GM21825 (cell line): ENCODE data around the gene PTPN22.

Experiments
- ATAC-seq: cut with Tn5 transposase; IDR thresholded peaks from one replicate; pipeline ENCODE4 v1.9.1; 2021; ENCODE audit warnings: mild to moderate bottlenecking, moderate library complexity; ENCODE audit not compliant: unreplicated experiment

Gene PTPN22

DNA sequence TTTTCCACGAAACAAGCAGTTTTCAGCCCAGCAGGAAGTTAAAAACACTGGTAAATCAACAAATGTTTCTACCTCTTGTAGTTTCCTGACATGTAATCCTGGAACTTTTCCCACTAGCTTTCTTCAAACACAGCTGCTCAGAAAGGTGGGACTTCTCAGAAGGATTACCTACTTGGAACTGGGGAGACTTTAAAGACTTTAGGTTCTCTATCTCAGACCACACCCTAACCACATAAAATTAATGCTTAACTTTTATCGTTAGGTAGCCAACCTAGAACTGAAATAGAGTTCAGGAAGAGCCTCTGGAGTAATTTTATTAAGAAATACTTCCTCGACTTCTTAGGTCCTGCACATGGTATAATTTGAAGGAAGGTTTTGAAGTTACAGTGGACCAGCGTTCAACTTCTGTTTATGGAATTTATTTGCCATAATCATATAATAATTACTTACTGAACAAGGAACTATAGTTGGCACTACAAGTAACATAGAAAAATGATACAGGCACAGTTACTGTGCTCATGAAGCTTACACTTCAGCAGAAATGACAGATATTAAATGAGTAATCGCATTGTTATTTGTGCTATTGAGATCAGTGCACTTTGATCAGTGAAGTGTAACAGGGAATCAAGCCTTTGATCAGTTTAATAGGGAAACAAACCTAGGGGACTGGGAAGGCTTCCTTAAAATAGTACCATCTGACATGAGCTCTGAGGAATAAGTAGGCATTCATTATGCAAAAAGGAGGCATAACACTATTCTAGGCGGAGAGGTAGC, 16.1 kb upstream of the PTPN22 start, which contains the start of gene BCL2L15:
TSS of gene BCL2L15 (minus strand) at position 180 of the 774 bp plus-strand sequence. CDS start 206 bp downstream, outside the sequence.
- ATAC-seq: no peak

DNA sequence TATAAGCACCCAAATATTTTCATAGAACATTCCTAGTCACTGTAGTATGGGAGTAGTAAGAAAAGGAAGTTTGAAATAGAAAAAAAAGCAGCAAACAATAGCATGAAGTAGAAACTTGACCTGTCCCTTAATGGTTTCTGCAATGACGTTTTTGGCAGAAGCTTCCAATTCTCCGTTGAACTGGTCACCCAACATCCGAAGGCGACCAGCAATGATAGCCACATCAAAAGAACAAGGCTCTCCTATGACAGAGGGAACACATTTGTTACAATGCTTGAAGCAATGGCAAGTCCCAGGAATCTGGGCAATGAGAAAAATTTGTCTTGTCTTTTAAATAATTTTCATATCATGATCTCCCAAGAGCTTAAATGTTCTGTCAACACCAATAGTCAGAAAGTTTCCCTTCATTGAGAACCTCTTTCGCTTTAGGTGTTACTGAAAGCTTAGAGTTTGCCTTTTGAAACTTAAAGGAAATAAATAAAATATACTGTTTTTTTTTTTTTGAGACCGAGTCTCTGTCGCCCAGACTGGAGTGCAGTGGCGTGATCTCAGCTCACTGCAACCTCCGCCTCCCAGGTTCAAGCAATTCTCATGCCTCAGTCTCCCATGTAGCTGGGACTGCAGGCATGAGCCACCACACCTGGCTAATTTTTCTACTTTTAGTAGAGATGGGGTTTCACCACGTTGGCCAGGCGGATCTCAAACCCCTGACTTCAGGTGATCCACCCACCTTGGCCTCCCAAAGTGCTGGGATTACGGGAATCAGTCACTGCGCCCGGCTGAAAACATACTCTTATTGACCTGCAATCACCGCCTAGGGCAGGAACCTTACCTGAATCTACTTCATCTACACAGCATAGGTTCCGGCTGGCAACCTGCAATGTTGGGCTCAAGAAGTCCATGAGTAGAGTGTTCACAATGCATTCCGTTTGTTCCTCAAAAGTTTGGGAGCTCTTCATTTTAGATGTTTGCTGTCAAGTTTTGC, 15.2 kb upstream of the PTPN22 start:
- ATAC-seq: no peak

DNA sequence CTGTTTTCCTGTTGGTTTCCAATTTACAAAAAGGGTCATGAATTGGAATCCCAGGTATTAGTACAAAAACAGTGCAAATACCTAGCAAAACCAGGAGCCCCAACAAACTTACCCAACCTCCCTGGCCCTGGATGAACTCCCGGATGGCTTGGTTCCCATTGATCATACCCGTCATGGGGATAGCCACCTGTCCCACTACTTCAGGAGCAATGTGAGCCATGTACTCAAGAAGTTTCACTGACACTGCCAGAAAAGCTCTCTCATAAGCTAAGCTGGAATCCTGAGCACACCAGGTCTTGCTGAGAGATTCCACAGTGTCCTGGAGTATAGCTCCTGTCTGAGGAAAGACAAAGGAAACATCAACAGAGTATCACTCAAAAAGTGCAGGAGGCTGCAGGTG, 10.1 kb upstream of the PTPN22 start:
- ATAC-seq: no peak

DNA sequence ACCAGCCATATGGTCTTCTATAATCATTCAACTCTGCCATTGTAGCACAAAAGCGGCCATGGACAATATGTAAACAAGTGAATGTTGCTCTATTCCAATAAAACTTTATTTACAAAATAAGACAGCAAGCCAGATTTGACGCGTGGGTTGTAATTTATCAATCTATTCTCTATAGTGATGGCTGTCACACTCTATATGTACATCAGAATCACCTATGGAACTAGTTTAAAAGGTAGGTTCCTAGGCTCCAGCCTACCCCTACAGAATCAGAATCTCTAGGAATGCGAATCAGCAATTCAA, 8.2 kb upstream of the PTPN22 start:
- ATAC-seq: no peak

DNA sequence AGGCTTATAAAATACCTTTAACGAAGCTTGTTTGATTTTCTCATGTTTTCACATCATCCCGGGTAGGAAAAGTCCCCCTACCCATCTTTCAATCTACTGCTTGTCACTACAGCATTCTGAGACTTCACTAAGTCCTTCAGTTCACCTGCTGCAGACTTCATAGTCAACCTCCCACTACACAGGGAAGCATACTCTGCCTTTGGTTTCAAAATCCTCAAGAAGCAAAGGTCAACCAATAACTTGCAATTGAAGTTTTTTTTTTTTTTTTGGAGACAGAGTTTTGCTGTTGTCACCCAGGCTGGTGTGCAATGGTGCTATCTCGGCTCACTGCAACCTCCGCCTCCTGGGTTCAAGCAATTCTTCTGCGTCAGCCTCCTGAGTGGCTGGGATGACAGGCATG, 4.7 kb upstream of the PTPN22 start:
- ATAC-seq: no peak

DNA sequence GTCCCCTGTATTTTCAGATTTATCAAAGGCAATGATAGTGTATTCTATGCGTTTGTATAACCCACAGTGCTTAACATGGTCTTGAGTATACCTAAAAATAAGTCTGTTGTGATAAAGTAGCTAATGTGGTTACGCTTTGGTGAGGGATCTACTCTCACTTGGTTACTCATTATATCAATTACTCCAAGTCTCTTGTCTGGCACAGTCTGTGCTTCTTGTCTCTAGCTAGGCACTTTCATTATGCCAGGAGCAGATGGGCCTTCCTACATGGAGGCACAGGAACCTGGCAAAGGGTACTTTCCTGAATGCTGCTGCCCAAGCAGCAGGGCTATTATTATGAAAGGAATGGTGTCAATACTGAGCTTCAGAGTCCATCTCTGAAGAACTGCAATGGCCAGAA, 4.2 kb upstream of the PTPN22 start:
- peak; percentile 36 for ATAC-seq

DNA sequence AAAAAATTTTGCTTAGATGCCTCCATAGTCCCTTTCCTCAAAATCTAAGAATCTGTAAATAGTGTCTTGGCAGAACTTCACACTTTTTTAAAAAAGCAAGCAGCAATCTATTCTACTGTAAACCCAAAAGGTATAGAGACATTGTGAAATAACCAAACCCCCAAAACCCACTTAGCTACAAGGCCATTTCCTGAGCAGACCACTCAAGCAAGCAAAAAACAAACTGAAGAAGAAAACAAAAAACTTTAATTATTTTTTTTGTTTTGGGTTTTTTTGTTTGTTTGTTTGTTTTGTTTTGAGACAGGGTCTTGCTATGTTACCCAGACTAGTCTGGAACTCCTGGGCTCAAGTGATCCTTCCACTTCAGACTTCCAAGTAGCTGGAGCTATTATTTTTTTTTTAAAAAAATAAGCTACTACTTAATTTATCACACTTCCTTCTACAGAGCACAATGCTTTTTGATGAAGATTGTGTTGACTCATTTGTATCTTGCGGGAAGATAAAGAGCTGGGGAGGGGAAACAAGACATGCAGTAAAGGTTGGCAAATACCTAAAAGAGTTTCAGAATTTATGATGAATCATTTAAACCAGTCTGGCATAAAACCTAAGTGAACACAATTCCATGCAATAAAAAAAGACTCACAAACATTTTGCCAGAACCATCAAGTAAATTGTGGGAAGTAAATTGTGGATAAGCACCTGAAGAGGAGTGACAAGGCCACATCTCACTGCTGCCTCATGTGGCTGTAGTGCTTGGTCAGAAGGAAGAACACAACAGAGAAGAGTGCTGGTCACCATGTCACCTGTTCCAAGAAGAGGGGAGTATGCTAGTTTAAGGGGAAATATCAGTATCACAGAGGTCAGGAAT, 2.7 kb upstream of the PTPN22 start:
- ATAC-seq: no peak

DNA sequence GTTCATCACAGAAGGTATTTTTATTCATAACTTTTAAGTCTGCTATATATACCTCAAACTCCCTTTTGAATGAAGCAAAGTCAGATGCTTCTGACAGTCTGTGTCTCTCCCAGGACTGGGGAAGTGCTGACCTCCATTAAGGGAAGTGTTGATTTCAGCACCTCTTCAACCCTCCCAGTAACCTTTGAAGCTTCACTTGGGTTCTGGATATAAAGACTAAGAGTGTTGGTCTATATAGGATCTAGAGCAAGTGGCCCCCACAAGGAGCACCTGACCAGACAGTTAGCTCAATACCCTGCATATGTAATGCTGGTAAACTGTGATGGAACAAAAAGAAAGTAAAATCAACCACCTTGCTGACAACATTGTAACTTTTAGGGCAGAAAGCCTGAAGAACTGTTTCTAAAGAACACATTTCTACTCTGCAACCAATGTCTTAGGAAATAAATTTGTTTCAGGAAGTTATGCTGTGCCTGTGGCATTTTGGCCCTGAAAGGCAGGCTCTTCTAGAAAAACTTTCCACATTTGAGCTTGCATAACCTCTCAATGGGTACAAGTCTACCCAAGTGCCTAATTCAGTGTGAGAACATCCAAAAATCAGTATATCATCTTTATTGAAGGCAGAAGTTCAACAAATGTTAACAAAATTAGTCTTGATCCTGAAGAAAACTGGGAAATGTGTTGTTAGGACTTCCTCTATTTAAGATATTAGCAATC, 865 bp upstream of the PTPN22 start:
- no peak for ATAC-seq

DNA sequence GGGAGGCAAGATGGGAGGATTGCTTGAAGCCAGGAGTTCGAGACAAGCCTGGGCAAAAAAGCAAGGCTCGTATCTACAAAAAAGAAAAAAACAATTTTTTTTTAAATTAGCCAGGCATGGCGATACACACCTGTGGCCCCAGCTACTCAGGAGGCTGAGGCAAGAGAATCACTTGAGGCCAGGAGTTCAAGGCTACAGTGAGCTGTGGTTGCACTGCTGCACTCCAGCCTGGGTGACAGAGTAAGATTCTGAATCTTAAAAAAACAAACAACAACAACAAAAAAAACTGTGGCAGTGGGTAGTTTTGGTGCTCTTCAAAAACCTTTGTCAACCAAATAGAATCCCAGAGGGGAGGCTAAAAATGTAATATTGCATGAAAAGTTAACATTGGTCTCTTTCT, 734 bp downstream of the PTPN22 start:
- ATAC-seq: no peak

DNA sequence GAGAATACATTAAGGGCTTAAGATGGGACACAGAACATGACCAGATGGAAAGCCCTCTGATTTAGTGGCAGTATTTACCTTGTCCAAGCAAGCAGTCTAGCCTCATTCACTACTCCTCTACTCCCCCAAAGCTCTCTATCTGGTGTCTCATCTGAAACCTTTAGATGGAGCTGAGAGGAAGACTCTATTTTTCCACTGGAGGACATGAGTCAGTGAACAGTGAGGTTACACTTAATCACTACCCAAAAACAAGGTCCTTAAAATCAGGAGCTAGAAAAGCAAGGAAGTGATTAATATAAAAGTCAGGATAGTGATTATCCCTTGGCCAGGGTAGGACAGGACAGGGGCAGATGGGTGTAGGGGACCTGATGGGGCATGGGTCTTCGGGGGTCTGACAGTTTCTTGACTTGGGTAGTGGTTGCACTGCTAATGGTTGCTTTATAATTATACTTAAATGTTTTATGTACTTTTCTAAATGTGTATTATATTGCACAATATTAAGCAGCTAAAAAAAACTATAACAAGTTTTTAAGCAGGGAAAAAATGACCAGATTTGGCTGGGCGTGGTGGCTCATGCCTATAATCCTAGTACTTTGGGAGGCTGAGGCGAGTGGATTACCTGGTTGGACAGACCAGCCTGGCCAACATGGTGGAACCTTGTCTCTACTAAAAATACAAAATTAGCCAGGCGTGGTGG, 3.0 kb downstream of the PTPN22 start:
- no peak for ATAC-seq

DNA sequence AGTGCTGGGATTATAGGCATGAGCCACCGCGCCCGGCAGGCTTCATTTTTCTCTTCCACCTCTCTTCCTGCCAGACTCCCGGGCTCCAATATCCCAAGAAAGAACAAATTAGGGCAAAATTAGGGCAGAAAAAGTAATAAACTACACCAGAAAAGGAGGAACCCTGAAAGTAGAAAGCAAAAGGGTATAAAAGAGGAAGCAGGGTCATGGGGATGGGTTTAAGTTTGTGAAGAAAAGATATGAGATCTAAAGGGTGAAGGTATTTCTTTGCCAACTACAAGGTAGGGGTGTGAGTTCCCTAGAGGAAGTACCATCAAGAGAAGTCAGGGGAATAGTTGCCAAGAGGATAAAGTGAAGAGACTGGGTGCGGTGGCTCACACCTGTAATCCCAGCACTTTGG, 9.9 kb downstream of the PTPN22 start:
- no peak for ATAC-seq

DNA sequence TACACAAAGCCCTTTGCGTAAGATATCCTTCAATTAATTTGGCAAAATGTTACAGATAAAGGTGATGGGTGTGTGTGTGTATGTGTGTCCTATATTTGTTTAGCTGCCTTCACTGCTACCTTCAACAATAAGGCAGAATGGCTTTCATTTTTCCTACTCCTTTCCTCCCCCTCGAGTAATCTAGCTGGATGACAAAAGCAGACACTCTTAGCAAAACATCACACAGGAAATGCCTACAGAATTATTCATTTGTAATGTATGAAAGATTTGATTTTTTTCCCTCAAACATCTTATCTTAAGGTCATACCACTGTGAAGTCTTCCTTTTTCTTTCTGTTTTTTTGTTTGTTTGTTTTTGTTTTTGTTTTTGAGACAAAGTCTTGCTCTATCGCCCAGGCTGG, 10.6 kb downstream of the PTPN22 start:
- ATAC-seq: no peak

DNA sequence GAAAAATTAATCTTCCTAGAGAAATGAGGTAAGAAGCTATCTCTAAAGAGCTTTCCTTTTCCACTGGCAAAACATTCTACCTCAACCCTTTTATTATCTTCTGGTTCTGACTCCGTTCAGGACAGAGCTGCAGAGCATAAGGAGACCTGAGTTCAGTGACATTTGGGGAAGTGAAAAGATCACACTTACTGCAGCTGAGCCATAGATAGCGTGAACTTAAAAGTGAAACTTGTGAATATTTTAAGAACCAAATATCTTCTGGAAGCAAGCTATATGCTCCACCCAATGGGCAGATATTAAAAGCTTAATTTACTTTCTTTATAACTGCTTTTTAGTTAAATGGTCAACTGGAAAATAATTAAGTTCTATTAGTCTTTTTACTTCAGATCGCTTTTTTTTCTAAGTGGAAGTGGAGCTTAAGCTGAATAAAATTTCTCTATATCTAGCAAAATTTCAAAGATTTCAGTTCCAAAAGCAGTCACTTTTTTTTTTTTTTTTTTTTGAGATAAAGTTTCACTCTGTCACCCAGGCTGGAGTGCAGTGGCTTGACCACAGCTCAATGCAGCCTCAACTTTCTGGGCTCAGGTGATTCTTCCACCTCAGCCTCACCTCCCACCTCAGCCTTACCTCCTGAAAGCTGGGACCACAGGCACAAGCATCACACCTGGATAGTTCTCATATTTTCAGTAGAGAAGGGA, 11.9 kb downstream of the PTPN22 start:
- peak; percentile 90 for ATAC-seq

DNA sequence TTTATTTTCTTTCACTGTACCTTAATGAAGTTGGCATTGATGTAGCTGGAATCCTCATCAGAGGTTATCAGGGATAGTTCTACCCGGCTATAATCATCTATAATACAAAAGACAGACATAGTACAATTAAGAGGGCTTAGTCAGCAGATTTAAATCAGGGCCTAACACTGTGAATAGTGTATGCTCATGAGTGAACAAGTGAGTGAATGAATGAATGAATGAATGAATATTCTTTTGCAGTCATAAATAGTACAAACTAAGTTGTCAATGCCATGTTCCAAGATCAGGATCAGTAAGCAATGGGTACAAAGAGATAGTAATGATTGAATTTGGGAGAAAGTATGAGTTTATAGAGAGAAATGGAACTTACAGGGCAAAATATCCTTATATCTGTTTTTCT, 12.5 kb downstream of the PTPN22 start:
- ATAC-seq: no peak

DNA sequence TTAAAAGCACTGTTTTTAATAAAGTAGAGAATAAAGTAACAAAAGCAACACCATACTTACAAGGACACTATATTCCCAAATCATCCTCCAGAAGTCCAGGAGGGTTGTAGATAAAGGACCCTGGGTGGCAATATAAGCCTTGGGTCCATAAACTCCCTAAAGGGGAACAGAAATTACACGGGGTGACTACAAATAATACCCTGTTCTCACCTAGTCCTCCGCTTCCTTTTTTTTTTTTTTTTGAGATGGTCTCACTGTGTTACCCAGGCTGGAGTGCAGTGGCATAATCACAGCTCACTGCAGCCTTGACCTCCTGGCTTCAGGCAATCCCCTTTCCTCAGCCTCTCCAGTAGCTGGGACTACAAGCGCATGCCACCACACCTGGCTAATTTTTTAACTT, 13.1 kb downstream of the PTPN22 start:
- no peak for ATAC-seq

DNA sequence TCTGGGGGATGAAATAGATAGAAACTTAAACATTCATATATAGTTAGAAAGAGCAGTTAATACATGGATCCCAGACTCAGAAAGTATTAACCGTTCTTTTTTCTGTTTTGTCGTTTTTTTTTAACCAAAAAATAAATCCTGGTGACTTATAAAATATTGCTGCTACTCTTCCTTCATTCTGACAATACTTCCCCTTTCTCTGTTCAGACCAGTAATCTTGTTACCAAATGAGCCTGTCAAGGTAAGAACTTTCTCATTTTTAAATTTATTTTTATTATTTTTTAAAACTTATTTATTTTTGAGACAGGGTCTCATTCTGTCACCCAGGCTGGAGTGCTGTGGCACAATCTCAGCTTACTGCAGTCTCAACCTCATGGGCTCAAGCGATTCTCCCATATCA, 13.7 kb downstream of the PTPN22 start:
- ATAC-seq: no peak

DNA sequence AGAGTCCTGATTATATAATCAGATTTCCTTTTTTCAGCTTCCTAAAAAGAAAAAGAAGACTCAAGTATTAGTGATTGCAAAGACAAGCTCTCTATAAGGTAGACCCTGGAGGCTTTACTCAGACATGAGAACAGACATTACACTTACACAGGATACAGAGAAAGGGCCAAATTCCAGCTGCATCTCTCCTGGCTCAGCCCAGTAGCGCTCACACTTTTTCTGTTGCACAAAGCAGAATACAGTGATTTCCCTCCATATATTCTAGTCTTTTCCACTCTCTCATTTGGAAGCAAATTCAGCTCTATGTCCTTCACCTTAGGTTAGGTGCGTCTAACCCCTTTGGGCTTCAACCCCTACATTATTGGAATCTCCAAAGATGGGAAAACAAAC, 15.1 kb downstream of the PTPN22 start:
- ATAC-seq: no peak

DNA sequence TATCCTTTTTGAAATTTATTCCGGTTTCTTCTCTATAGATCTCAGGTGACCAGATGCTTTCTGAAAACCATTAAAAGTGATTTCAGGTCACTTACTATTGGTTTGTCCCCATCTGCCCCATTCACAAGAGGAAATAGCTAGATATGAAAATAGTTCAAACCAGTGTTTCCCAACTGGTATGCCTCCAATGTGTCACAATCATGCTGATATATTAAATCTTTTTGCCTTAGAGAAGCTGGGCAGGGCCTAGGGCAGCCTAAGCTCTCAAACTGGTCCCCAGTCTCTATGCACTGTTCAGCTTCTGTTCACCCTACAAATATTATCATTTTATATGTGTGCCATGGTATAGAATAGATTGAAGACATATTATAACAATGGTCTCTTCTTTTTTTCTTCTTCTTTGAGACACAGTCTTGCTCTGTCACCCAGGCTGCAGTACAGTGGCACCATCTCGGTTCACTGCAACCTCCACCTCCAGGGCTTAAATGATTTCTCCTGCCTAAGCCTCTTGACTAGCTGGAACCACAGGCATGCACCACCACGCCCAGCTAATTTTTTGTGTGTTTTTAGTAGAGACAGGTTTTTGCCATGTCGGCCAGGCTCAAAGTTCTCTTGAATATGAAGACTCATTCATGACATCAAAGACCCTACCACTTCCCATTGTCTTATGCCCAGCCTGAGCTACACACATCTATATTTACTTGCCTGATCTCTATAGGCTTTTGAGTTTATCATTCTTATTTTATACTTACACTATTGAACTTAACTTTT, 15.7 kb downstream of the PTPN22 start:
- no peak for ATAC-seq

DNA sequence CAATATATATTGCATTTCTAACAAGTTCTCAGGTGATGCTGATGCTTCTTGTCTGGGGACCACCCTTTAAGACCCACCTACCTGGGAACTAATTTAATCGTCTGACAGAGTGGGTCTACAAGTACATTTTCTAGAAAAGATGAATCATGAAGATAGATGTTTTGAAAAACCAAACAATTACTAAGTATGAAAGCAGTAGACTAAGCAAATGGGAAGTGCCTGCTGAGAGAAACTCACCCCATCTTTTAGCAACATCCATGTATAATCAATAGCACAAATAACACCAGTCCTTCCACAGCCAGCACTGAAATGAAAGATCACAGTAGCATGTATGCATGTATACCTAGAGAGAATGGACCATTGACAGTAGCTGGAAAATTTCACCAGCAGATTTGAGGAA, 17.3 kb downstream of the PTPN22 start:
- no peak for ATAC-seq
